IMR-90 (cell line): Measurements from ENCODE around the gene SERPINE2. TPM values are rescaled to one million over a fixed set of nuclear protein-coding genes. Genes with fewer than 3 reads are reported as not detected.

Experiments used
- ATAC-seq: fragments of 200-7000 bp; cut with Tn5 transposase; 2 replicates; pipeline ENCODE4 v1.9.1; 2020; ENCODE audit warnings: low read depth, mild to moderate bottlenecking, moderate library complexity
- BruUV-seq: library from RNA; stranded (reverse); fragments of 400-500 nt; replicated peaks from 2 replicates; lab custom pipeline; 2021; lab: Mats Ljungman, UMichigan
- CTCF ChIA-PET: fragments of 300-600 bp; formaldehyde crosslinking; extraction: SDS; loops from one replicate; lab custom pipeline; 2021; ENCODE audit warnings: antibody characterized with exemption; lab: Yijun Ruan, JAX
- POLR2A ChIA-PET: fragments of 300-600 bp; sonication (Branson Sonifier 250); formaldehyde crosslinking; loops from one replicate; lab custom pipeline; 2022; ENCODE audit warnings: antibody characterized with exemption; ENCODE audit not compliant: unreplicated experiment; lab: Charles Lee
- DNase-seq: peaks from one replicate; pipeline ENCODE4 v3.0.0; 2013
- H2AFZ ChIP-seq: replicated peaks from 2 replicates; pipeline ENCODE3; 2013; ENCODE audit warnings: low read length, mild to moderate bottlenecking; ENCODE audit not compliant: poor library complexity
- H2AK5ac ChIP-seq: 2 replicates; pipeline ENCODE4 v1.6.1; 2013; ENCODE audit warnings: low read depth, low read length, inconsistent platforms
- H2AK9ac ChIP-seq: replicated peaks from 2 replicates; pipeline ENCODE3; 2013; ENCODE audit warnings: mild to moderate bottlenecking, low read depth, low read length, moderate library complexity; ENCODE audit not compliant: poor library complexity
- H2BK120ac ChIP-seq: 2 replicates; pipeline ENCODE4 v1.6.1; 2013; ENCODE audit warnings: low read depth, low read length, inconsistent platforms
- H2BK15ac ChIP-seq: 3 replicates; pipeline ENCODE4 v1.6.1; 2013; ENCODE audit warnings: low read depth, low read length, inconsistent platforms
- H2BK20ac ChIP-seq: 2 replicates; pipeline ENCODE4 v1.6.1; 2013; ENCODE audit warnings: low read depth, mild to moderate bottlenecking, inconsistent platforms, low read length, moderate library complexity
- H2BK5ac ChIP-seq: 2 replicates; pipeline ENCODE4 v1.6.1; 2013; ENCODE audit warnings: mild to moderate bottlenecking, low read depth, low read length, inconsistent platforms; ENCODE audit not compliant: poor library complexity, severe bottlenecking
- H3K14ac ChIP-seq: replicated peaks from 2 replicates; pipeline ENCODE4 v1.6.1; 2013; ENCODE audit warnings: low read depth, low read length, inconsistent platforms
- H3K18ac ChIP-seq: 2 replicates; pipeline ENCODE4 v1.6.1; 2013; ENCODE audit warnings: low read depth, low read length, control low read depth
- H3K23ac ChIP-seq: 2 replicates; pipeline ENCODE4 v1.6.1; 2013; ENCODE audit warnings: low read depth, low read length, inconsistent platforms
- H3K27ac ChIP-seq: 2 replicates; pipeline ENCODE4 v1.5.1; 2013; ENCODE audit warnings: mild to moderate bottlenecking, control low read depth, low read length; ENCODE audit not compliant: insufficient read depth
- H3K27me3 ChIP-seq: 2 replicates; pipeline ENCODE4 v1.6.1; 2013; ENCODE audit warnings: low read length; ENCODE audit not compliant: control insufficient read depth, insufficient read depth
- H3K36me3 ChIP-seq: 2 replicates; pipeline ENCODE4 v1.6.1; 2013; ENCODE audit warnings: low read length, mixed read lengths; ENCODE audit not compliant: control insufficient read depth, insufficient read depth
- H3K4ac ChIP-seq: 2 replicates; pipeline ENCODE4 v1.6.1; 2013; ENCODE audit warnings: low read depth, low read length, inconsistent platforms
- H3K4me1 ChIP-seq: 2 replicates; pipeline ENCODE4 v1.6.1; 2013; ENCODE audit warnings: low read length, mixed read lengths; ENCODE audit not compliant: control insufficient read depth, insufficient read depth
- H3K4me2 ChIP-seq: 2 replicates; pipeline ENCODE4 v1.6.1; 2013; ENCODE audit warnings: low read depth, mild to moderate bottlenecking, control low read depth, low read length, moderate library complexity
- H3K4me3 ChIP-seq: 2 replicates; pipeline ENCODE4 v1.5.1; 2013; ENCODE audit warnings: low read depth, mild to moderate bottlenecking, control low read depth, low read length, moderate library complexity; ENCODE audit not compliant: insufficient read depth
- H3K56ac ChIP-seq: 2 replicates; pipeline ENCODE4 v1.6.1; 2013; ENCODE audit warnings: low read length, inconsistent platforms; ENCODE audit not compliant: insufficient read depth; ENCODE audit errors: extremely low read depth
- H3K79me1 ChIP-seq, 2 experiments: 2 replicates each; pipeline ENCODE4 v1.6.1; 2013; ENCODE audit warnings: low read length in 2 of 2, inconsistent platforms in 1 of 2, low read depth in 1 of 2
- H3K9ac ChIP-seq: 2 replicates; pipeline ENCODE4 v1.6.1; 2013; ENCODE audit warnings: low read depth, low read length, control low read depth
- H3K9me1 ChIP-seq: 2 replicates; pipeline ENCODE4 v1.6.1; 2013; ENCODE audit warnings: low read length, inconsistent platforms; ENCODE audit not compliant: insufficient read depth
- H3K9me3 ChIP-seq: 2 replicates; pipeline ENCODE4 v1.6.1; 2013; ENCODE audit warnings: low read length; ENCODE audit not compliant: control insufficient read depth, insufficient read depth
- H4K20me1 ChIP-seq: 2 replicates; pipeline ENCODE4 v1.6.1; 2013; ENCODE audit warnings: low read length, inconsistent platforms; ENCODE audit not compliant: insufficient read depth
- H4K5ac ChIP-seq: 2 replicates; pipeline ENCODE4 v1.6.1; 2013; ENCODE audit warnings: mild to moderate bottlenecking, low read depth, low read length, control low read depth
- H4K8ac ChIP-seq, 2 experiments: 2 replicates each; pipeline ENCODE4 v1.6.1; 2013; ENCODE audit warnings: low read depth in 2 of 2, low read length in 2 of 2, control low read depth in 1 of 2, inconsistent platforms in 1 of 2
- H4K91ac ChIP-seq: 2 replicates; pipeline ENCODE4 v1.6.1; 2013; ENCODE audit warnings: low read depth, low read length, inconsistent platforms; ENCODE audit not compliant: insufficient read depth
- BHLHE40 ChIP-seq: fragments of 150-350 bp; IDR thresholded peaks from 2 replicates; pipeline ENCODE4 v1.6.1; 2016; ENCODE audit warnings: mild to moderate bottlenecking, low read depth, low read length
- FOS ChIP-seq: fragments of 150-350 bp; IDR thresholded peaks from 2 replicates; pipeline ENCODE4 v1.6.1; 2016; ENCODE audit warnings: low read depth, low read length
- MAFK ChIP-seq: IDR thresholded peaks from 2 replicates; pipeline ENCODE4 v1.6.1; 2012; ENCODE audit warnings: low read depth, low read length, improper control_type of control experiment
- MAZ ChIP-seq: IDR thresholded peaks from 2 replicates; pipeline ENCODE4 v1.6.1; 2012; ENCODE audit warnings: low read depth, mild to moderate bottlenecking, low read length, improper control_type of control experiment, moderate library complexity, borderline replicate concordance
- NFE2L2 ChIP-seq: fragments of 150-350 bp; IDR thresholded peaks from 2 replicates; pipeline ENCODE4 v1.6.1; 2016; ENCODE audit warnings: low read depth, mild to moderate bottlenecking, low read length
- POLR2A ChIP-seq: IDR thresholded peaks from 2 replicates; pipeline ENCODE4 v1.6.1; 2012; ENCODE audit warnings: mild to moderate bottlenecking, low read depth, low read length
- SMC3 ChIP-seq: fragments of 150-350 bp; IDR thresholded peaks from 2 replicates; pipeline ENCODE4 v1.6.1; 2016; ENCODE audit warnings: low read depth, mild to moderate bottlenecking, antibody characterized with exemption, low read length, moderate library complexity
- USF2 ChIP-seq: fragments of 150-350 bp; IDR thresholded peaks from 2 replicates; pipeline ENCODE4 v1.6.1; 2017; ENCODE audit warnings: mild to moderate bottlenecking, antibody characterized with exemption, low read length, low read depth
- whole genome bisulfite sequencing, 2 experiments: methylation state at CpG; one replicate each; pipeline versions ENCODE4 v1.1.5 to v1.1.7; 2013; ENCODE audit warnings: missing lambda C conversion rate in 2 of 2; ENCODE audit not compliant: insufficient read length in 1 of 2; ENCODE audit errors: extremely low coverage in 2 of 2; 5-methylcytosine and 5-hydroxymethylcytosine counted together
- dilution Hi-C: fragments of 300-500 bp; cut with HindIII; formaldehyde crosslinking; loops from one replicate; pipeline ENCODE4 v1.14.3; 2018; ENCODE audit warnings: low sequenced_read_pairs; ENCODE audit not compliant: unreplicated experiment
- in situ Hi-C: fragments of 300-500 bp; cut with MboI; formaldehyde crosslinking; loops from 3 replicates; pipeline ENCODE4 v1.14.3; 2019; ENCODE audit warnings: low sequenced_read_pairs, inconsistent platforms, mixed read lengths
- intact Hi-C: fragments of 100-400 bp; cut with micrococcal nuclease; formaldehyde crosslinking; loops from 2 replicates; pipeline ENCODE4 v1.10.0; 2022
- polyA plus RNA-seq, 3 experiments: library from polyadenylated mRNA; depleted of rRNA; stranded (reverse); fragments of >200 nt; gene quantifications; 2 replicates each; pipeline ENCODE4 v1.2.3, GENCODE V29; 2012; ENCODE audit warnings: low replicate concordance in 1 of 3
- total RNA-seq: library from RNA; depleted of rRNA; stranded (reverse); fragments of >200 nt; gene quantifications from 2 replicates; pipeline ENCODE4 v1.2.3, GENCODE V29; 2012
- TF ChIP-seq, protein P1 (sequence below): fragments of 150-350 bp; IDR thresholded peaks from 2 replicates; pipeline ENCODE4 v1.6.1; 2016; ENCODE audit warnings: low read depth, mild to moderate bottlenecking, low read length, moderate library complexity, borderline replicate concordance

The SERPINE2 gene
- total and polyA plus RNA-seq, 2 of the 4 experiments (the other 2 are of a cell fraction) = 24.0 to 62.7 TPM

GRCh38 chr2:223937535-223937934 is 101.6 kb downstream of the SERPINE2 start:
- Histone ChIP-seq H3K9me3 (no peaks in the 10 kb centered on the region), H3K36me3 (no peaks in the 10 kb centered on the region), H3K4me2 (peak overlapping the region; percentile 63; the same call in 1 of the 2 replicates), H2BK15ac (no peak overlapping the region), H3K23ac (peak overlapping the region; percentile 30; the same call in 1 of the 2 replicates), H3K27me3 (no peaks in the 10 kb centered on the region), H3K27ac (no peak overlapping the region), H3K4me1 (peaks cover 21% of the 10 kb centered on the region), H3K79me1 (peaks cover 46 to 84% of the 10 kb centered on the region in 2 experiments), H3K9me1 (peaks cover 16% of the 10 kb centered on the region), H2AFZ (no peak overlapping the region), H2BK20ac (peak overlapping the region; percentile 57; the same call in 1 of the 2 replicates), H2AK9ac (no peak overlapping the region), H3K4ac (peak overlapping the region; percentile 28; the same call in 1 of the 2 replicates), H3K9ac (peak overlapping the region; percentile 14; the same call in 1 of the 2 replicates), H3K56ac (no peak overlapping the region), H3K18ac (peak overlapping the region; percentile 86; the same call in 1 of the 2 replicates), H4K20me1 (peaks cover 37% of the 10 kb centered on the region), H4K91ac (no peak overlapping the region; the same call in none of the 2 replicates), H4K5ac (peak overlapping the region; percentile 87; the same call in 1 of the 2 replicates), H2AK5ac (no peak overlapping the region), H2BK120ac (peak overlapping the region; percentile 3), H4K8ac (peak overlapping the region; percentile 7 to 41; a peak in 3 of 4 replicates), H2BK5ac (peak overlapping the region; percentile 10), H3K14ac (peak overlapping the region; percentile 42), H3K4me3 (no peak overlapping the region)
- no peak for ATAC-seq
- BruUV-seq = no TSS peak
- ChIA-PET POLR2A (no interaction called here), CTCF (no interaction called here)
- in situ Hi-C loops = no loop called here
- TF ChIP-seq, protein P1, sequence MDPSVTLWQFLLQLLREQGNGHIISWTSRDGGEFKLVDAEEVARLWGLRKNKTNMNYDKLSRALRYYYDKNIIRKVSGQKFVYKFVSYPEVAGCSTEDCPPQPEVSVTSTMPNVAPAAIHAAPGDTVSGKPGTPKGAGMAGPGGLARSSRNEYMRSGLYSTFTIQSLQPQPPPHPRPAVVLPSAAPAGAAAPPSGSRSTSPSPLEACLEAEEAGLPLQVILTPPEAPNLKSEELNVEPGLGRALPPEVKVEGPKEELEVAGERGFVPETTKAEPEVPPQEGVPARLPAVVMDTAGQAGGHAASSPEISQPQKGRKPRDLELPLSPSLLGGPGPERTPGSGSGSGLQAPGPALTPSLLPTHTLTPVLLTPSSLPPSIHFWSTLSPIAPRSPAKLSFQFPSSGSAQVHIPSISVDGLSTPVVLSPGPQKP = no peak
- TF ChIP-seq BHLHE40 = no peak
- TF ChIP-seq POLR2A = no peak
- no peak for TF ChIP-seq MAFK
- TF ChIP-seq SMC3 = no peak
- no peak for TF ChIP-seq USF2
- no peak for TF ChIP-seq MAZ
- TF ChIP-seq FOS = no peak
- TF ChIP-seq NFE2L2 = no peak
- no peak for DNase-seq
- no CpG with 5 or more reads among the region's 1 CpG for WGBS, 2 experiments
- dilution Hi-C loops = no loop called here
- intact Hi-C loops = no loop called here
